ENCODE data around the gene FOSB. TPM values are rescaled to one million over a fixed set of nuclear protein-coding genes. Genes with fewer than 3 reads are reported as not detected.
A peak's percentile ranks its signal among the peaks of the same experiment; 100 is the strongest.

FOSB gene
- total RNA-seq, 1 experiment from 2014 or later, result 1.9 TPM

DNA sequence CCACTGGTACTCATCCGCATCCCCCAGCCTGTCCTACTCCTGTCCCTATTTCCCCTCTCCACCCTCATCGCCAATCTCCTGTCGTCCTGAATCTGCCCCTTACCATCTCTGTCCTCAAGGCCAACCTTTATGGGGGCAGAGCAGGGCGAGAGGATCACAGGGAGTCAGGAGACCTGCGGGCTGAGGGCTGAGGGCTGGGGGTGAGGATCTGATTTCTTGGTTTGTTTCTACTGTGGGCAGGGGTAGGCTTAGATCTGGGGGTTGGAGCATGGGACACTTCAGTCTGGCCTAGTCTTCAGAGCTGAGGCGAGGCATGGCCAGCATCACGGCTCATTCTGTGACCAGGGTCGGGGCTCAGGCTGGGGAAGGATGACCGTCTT lies 27.5 kb upstream of the FOSB start:
- ChIA-PET POLR2A (ENCODE audit: low non-redundant PET) (no interaction called here), CTCF (interaction anchor here (1.0 to 3.0 kb wide), 8 partner anchors 12 to 202 kb away, joined by 4 to 99 read pairs (median 8); partner anchors contain the start of gene FOSB)
- no peak for DNase-seq (ENCODE audit: low spot score)
- peak overlapping the region; percentile 82 for H3K4me3 ChIP-seq (ENCODE audit: low read depth, low read length, poor library complexity, severe bottlenecking)
- intact Hi-C loops (cut with micrococcal nuclease; ENCODE audit: unreplicated experiment), result no loop called here
- H3K27ac ChIP-seq (ENCODE audit: low read depth, low read length, poor library complexity, severe bottlenecking), result peak overlapping the region; percentile 93
- no TSS peak for BruUV-seq (replicated peaks)
- no peak for TF ChIP-seq EZH2 (IDR thresholded peaks at IDR 0.05; ENCODE audit: borderline replicate concordance, low read depth, low read length, poor library complexity, severe bottlenecking)
- TF ChIP-seq, protein P1, sequence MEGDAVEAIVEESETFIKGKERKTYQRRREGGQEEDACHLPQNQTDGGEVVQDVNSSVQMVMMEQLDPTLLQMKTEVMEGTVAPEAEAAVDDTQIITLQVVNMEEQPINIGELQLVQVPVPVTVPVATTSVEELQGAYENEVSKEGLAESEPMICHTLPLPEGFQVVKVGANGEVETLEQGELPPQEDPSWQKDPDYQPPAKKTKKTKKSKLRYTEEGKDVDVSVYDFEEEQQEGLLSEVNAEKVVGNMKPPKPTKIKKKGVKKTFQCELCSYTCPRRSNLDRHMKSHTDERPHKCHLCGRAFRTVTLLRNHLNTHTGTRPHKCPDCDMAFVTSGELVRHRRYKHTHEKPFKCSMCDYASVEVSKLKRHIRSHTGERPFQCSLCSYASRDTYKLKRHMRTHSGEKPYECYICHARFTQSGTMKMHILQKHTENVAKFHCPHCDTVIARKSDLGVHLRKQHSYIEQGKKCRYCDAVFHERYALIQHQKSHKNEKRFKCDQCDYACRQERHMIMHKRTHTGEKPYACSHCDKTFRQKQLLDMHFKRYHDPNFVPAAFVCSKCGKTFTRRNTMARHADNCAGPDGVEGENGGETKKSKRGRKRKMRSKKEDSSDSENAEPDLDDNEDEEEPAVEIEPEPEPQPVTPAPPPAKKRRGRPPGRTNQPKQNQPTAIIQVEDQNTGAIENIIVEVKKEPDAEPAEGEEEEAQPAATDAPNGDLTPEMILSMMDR (conservative IDR thresholded peaks at IDR 0.05; ENCODE audit: low read depth, low read length), result no peak
- H3K36me3 ChIP-seq (ENCODE audit: insufficient read depth, low read length, poor library complexity, severe bottlenecking), result no peaks in the 10 kb centered on the region
- no peaks in the 10 kb centered on the region for H3K27me3 ChIP-seq (replicated peaks; ENCODE audit: insufficient read depth, low read depth, low read length, poor library complexity)
- H3K9me3 ChIP-seq (ENCODE audit: low read depth, low read length, poor library complexity, severe bottlenecking), result no peaks in the 10 kb centered on the region
- peaks cover 18% of the 10 kb centered on the region for H3K4me1 ChIP-seq (ENCODE audit: insufficient read depth, low read length, poor library complexity, severe bottlenecking)

DNA sequence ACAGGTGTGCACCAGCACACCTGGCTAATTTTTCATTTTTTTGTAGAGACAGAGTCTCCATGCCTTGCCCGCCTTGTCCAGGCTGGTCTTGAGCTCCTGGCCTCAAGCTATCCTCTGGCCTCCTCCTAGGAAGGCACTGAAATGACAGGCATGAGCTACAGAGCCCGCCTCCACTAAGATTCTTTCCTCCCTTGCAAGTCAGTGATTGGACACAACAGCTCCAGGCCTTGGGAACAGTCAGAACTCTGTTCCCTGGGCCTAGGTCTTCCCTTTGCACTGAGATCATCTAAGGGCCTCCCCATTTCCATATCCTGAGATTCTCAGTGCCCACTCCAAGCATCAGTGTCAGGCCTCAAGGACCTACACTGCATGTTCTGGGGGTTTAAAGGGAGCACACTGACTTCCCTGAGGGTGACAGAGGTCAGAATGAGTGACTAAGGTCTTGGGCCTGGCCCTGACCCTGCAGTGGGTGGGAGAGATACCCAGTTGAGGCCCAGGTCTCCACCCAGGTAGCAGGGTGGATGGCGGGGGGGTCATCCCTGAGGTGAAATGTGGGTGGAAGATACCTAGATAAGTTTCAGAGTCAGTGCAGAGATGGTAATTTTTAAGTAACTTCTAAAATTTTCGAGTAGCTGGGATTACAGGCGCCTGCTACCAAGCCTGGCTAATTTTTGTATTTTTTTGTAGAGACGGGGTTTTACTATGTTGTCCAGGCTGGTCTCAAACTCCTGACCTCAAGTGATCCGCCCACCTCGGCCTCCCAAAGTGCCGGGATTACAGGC lies 26.7 kb upstream of the FOSB start:
- BruUV-seq (replicated peaks), result no TSS peak
- peak; percentile 60 for DNase-seq (ENCODE audit: low spot score)
- intact Hi-C loops (cut with micrococcal nuclease; ENCODE audit: unreplicated experiment), result no loop called here
- H3K36me3 ChIP-seq (ENCODE audit: insufficient read depth, low read length, poor library complexity, severe bottlenecking), result no peaks in the 10 kb centered on the region
- no peak overlapping the region for H3K4me3 ChIP-seq (ENCODE audit: low read depth, low read length, poor library complexity, severe bottlenecking)
- no peaks in the 10 kb centered on the region for H3K9me3 ChIP-seq (ENCODE audit: low read depth, low read length, poor library complexity, severe bottlenecking)
- peaks cover 18% of the 10 kb centered on the region for H3K4me1 ChIP-seq (ENCODE audit: insufficient read depth, low read length, poor library complexity, severe bottlenecking)
- no peaks in the 10 kb centered on the region for H3K27me3 ChIP-seq (replicated peaks; ENCODE audit: insufficient read depth, low read depth, low read length, poor library complexity)
- H3K27ac ChIP-seq (ENCODE audit: low read depth, low read length, poor library complexity, severe bottlenecking), result peak overlapping the region; percentile 33
- ChIA-PET POLR2A (ENCODE audit: low non-redundant PET) (no interaction called here), CTCF (interaction anchor here (1.0 to 3.0 kb wide), 3 partner anchors 26 to 44 kb away, joined by 4 to 99 read pairs (median 5); partner anchors contain the start of gene FOSB)
- TF ChIP-seq, protein P1 (conservative IDR thresholded peaks at IDR 0.05; ENCODE audit: low read depth, low read length), result no peak
- no peak for TF ChIP-seq EZH2 (IDR thresholded peaks at IDR 0.05; ENCODE audit: borderline replicate concordance, low read depth, low read length, poor library complexity, severe bottlenecking)

DNA sequence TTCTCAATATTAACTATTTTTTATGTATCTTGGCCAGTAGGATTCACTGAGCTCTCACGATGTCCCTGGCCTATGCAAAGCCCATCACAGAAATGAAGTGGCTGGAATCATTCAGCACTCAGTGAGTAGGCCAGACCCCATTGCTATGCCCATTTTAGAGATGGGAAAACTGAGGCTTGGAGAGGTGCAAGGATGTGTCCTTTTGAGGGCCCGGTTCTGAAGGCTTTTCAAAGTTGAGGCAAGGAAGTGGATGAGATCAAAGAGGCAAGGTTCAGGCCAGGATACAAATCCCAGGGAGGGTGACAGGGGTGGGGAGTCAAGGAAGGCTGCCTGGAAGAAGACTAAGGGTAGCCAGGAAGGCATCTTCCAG lies 25.4 kb upstream of the FOSB start:
- intact Hi-C loops (cut with micrococcal nuclease; ENCODE audit: unreplicated experiment), result no loop called here
- TF ChIP-seq EZH2 (IDR thresholded peaks at IDR 0.05; ENCODE audit: borderline replicate concordance, low read depth, low read length, poor library complexity, severe bottlenecking), result no peak
- TF ChIP-seq, protein P1 (conservative IDR thresholded peaks at IDR 0.05; ENCODE audit: low read depth, low read length), result no peak
- Histone ChIP-seq H3K27ac (ENCODE audit: low read depth, low read length, poor library complexity, severe bottlenecking) (peak overlapping the region; percentile 88), H3K27me3 (replicated peaks; ENCODE audit: insufficient read depth, low read depth, low read length, poor library complexity) (no peaks in the 10 kb centered on the region), H3K9me3 (ENCODE audit: low read depth, low read length, poor library complexity, severe bottlenecking) (no peaks in the 10 kb centered on the region), H3K4me3 (ENCODE audit: low read depth, low read length, poor library complexity, severe bottlenecking) (peak overlapping the region; percentile 47), H3K4me1 (ENCODE audit: insufficient read depth, low read length, poor library complexity, severe bottlenecking) (peaks cover 18% of the 10 kb centered on the region), H3K36me3 (ENCODE audit: insufficient read depth, low read length, poor library complexity, severe bottlenecking) (no peaks in the 10 kb centered on the region)
- POLR2A ChIA-PET (ENCODE audit: low non-redundant PET), result no interaction called here
- CTCF ChIA-PET, result no interaction called here
- DNase-seq (ENCODE audit: low spot score), result no peak
- TSS peak; percentile 48 for BruUV-seq (replicated peaks)

All from A673 (cell line).